GM19463 (cell line): ENCODE data around the gene SULF2.

Experiments
- ATAC-seq: cut with Tn5 transposase; IDR thresholded peaks from one replicate; pipeline ENCODE4 v1.9.1; 2021; ENCODE audit warnings: mild to moderate bottlenecking, moderate library complexity; ENCODE audit not compliant: unreplicated experiment

Gene SULF2

DNA sequence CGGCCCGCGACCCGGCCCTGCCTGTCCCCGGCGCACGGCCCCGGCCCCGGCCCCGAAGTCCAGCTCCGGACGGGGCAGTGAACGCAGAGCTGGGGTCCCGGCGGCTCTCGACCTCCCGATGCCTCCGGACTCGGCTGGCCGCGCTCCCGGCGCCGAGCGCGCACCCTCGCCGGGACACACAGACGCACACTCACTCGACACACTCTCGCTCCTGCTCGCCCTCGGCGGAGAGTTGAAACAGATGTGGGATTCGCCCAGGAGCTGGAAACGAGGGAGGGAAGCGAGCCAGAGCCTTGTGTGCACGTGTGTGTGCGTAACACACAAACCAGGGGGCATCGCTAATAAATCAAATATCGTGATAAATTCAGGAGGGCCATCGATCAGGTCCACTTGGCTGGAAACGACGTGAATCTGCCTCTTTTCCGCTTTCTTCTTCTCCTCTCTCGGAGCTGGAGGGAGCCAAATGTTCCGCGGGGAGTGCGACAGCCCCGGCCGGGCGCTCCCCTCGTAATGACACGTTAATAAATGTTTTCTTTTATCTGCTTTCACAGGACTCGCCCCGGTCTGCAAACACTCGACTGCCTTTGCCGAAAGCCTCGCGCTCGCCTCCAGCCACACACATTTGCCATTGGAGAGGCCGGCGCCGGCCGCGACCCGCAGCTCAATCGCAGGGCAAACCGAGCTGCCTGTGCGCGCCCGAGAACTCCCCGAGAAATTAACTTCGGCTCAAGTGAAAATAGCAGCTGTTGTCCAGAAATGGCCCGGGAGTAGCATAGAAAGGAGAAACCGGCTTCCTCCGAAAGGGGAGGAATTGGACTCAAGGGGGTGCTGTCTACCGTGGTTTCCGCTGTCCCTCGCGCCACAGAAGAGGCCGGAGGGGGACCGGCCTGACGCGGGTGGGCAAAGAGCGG lies 828 bp upstream of the SULF2 start:
- ATAC-seq, result no peak

DNA sequence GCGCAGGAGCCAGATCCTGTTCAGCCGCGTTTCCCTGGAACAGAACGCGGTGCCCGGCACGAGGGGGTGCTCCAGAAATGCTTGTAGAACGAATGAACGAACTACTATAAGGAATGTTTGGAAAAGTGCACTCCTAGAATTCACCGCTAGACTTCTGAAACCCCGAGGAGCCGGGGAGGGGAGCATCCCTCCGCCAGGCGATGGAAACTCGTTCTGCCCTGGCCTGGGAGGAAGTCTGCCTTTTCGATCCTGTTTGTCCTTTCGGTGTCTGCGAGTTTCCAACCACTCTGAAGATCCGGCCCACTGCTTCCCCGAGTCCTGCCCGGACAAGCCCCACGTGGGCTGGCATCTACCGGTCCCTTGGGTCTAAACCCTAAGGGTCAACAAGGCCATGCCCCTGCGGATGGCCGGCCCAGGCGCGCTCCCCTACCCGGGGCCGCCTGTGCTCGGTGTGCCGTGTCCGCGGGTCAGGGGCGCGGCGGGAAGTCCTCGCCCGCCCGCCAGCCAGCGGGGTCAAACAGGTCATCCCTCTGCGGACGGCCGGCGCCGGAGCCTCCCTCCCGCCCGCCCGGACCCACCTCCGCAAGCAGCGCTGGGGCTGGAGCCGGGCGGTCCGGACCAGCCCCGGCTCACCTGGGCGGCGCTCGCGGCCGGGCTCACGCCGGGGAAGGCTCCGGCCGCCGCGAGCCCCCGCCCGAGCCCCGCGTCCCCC lies 526 bp downstream of the SULF2 start:
- ATAC-seq, result no peak

GRCh38 chr20:47783828-47784598 lies 1.3 kb downstream of the SULF2 start:
- ATAC-seq, result no peak

GRCh38 chr20:47782920-47783552 lies 2.2 kb downstream of the SULF2 start:
- no peak for ATAC-seq

DNA sequence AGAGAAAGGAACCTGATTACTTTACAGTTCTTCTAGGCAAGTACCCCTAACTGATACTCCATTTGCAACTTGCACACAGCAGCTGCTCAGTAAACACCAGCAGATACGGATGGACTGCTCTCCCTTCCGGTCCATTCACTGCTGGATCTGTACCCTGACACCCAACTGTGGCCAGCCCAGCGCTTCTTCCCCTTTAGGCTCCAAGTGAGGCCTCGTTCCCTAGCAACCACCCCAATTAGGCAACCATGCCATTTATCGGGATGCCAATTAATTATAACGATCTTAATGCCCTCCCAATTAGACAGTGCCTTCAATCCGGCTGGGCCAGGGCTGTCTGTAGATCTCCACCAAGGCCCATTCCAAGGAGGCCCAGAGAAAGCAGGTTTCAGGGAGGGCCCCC lies 3.2 kb downstream of the SULF2 start:
- no peak for ATAC-seq

- ATAC-seq, result no peak
Measured at GRCh38 chr20:47781632-47782031, 3.6 kb downstream of the SULF2 start.

- no peak for ATAC-seq
Measured at GRCh38 chr20:47780720-47781389, 4.4 kb downstream of the SULF2 start.

GRCh38 chr20:47778398-47779354 lies 6.6 kb downstream of the SULF2 start:
- no peak for ATAC-seq

DNA sequence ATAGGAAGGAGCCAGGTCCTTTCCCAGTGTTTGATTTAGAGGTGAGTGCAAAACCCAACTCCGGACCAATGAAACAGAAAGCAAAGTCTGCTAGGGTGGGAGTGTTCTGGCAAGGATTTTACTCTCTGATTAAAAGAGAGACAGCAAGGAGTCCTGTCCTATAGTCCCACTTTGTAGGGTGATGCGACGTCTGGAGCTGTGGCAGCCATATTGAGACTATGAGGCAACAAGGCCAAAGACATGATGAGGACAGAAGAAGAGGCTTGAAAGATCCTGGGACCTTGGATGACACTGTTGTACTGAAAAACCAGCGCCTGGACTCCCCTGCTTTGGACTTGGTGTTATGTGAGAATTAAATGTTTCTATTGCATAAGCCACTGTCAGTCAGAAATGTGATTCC lies 8.1 kb downstream of the SULF2 start:
- no peak for ATAC-seq

GRCh38 chr20:47776639-47777038 lies 8.6 kb downstream of the SULF2 start:
- no peak for ATAC-seq

- no peak for ATAC-seq
Measured at GRCh38 chr20:47775841-47776240, 9.4 kb downstream of the SULF2 start.

DNA sequence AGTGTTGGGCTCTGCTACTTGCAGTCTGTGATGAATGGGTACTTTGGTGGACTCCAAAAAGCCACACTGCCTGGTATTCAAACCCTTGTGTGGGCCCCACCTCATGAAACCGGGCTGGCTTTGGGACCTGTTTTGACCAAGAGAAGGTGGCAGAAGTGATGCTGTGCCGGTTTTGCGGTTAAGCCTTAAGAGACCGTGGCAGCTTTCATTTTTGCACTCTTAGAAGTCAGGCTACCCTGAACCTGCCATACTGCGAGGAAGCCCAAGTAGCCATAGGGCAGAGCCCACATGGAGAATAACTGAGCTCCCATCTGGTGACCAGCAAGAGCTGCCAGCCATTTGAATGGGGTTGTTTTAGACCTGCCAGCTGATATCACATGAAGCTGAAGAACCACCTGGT lies 10.2 kb downstream of the SULF2 start:
- no peak for ATAC-seq

DNA sequence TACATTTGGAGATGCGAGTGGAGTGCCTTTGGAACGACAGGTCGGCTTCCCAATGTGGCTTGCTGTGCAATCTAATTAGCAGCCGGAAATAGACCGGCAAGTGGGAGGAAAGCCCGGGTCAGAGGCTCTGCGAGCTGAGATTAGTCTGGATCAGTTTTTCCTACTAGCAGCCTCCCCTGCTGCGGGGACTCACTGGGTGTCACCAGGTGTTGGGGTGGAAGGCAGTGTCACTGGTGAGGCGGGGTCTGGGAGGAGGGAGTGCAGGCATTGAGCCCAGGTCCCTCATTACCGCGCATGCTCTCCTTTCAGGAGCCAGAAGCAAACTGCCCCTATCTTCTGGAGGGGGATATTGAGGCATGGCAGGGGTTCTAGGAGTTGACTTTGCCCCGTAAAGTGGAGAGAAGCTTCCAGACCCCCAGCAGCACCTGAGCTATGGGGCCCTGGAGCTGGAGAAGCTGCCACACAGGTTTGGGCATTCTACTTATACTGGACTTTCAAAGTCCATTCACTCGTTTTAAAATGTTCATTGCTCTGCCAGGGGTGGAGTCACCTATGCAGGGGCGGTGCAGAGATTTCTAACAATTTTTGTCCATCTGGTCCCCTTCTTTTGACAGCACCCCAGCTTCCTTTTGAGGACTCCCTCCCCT lies 11.0 kb downstream of the SULF2 start:
- ATAC-seq, result no peak

DNA sequence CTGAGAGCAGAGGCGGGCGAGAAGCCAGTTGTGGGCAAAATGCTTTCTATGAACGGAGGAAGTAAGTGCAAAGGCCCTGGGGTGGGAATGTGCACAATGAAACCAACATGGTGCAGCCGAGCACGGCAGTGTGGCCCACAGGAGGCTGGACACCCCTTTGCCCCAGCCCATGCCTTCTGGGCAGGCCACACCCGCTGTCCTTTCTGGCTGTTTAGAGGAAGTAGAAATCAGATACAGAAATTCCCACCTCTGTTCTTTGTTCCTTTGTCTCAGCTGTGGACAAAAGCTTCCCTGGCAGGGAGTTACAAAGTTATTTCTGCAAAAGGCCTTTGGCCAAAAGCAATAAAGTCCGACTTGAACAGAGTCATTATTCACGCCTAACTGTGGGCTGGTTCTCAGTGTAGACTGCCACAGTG lies 11.9 kb downstream of the SULF2 start:
- ATAC-seq, result no peak

DNA sequence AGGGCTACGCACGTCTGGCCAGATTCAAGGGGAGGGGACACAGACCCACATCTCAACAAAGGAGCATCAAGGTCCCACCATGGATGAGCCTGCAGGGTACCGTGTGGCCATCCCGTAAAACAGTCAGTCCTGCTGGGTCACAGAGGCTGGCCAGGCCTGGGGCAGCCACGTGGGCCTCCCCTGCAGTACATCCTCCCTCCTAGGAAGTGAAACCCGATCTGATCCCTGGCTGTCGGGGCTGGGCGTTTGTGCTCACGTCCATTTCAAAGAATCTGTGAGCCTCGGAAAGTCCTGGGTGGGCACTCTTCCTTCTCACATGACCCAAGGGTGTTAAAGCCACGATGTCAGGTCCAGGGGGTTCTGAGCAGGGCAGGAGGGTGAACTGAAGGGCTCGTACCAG lies 14.3 kb downstream of the SULF2 start:
- no peak for ATAC-seq

DNA sequence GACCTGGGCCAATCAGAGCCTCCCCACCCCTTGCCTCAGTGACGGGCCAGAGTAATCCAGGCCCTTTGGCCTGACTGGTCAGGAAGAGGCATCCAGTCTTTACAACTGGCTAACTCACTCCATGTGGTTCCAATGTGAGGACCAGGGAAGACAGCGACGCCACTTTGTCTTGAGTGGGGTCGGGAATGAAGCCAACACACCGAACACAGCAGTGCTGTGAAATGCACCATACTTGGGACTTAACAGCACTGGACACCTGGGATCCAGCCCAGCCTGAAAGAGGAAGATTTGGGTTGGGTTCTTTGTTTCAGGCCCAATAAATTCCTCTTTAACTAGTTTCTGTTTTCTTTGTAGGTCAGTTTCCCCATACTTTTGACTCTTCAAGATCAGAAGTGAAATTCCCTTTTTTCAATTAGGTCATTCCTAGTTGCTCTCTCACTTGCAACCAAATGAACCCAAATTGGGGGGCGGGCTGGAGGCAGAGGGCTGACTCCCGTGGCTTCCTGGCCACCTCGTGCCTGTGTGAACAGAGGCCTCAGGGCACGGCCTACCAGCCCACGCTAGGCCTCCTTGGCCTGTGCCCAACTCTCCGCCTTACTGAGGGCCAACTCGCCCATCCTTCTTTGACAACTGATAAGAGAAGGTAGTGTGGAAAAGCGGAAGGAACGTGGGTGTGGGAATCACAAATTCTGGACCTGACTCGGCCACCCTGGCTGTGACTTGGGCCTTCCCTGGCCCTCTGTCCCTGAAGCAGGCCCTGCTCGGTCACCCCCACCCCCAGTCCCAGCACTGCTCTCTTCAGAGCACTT lies 17.1 kb downstream of the SULF2 start:
- ATAC-seq, result no peak

GRCh38 chr20:47765691-47766594 lies 19.3 kb downstream of the SULF2 start:
- ATAC-seq, result no peak
